ENCODE measurements around the gene KRTAP20-3.

KRTAP20-3 gene

DNA sequence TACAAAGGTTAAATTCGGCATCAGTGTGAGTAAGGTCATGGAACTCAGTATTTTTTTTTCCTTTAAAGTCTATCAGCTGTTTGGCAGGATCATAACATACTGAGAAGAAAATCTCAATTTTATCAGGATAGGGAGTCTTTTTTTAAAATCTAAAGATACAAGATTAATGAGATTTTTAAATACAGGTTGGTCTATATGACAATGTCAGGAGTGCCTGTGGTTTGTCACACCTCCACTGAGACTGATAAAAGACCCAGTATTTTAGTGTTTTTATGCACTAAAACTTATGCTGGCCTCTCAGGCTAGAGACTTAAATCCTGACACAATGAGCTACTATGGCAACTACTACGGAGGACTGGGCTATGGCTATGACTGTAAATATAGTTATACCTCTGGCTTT lies at the start of gene KRTAP20-3:
Gene KRTAP20-3 (plus strand): TSS at position 301 of the 400 bp plus-strand sequence.
- no peak for DNase-seq (ENCODE audit: low read depth in 2 of 3, low spot score in 1 of 3)

DNA sequence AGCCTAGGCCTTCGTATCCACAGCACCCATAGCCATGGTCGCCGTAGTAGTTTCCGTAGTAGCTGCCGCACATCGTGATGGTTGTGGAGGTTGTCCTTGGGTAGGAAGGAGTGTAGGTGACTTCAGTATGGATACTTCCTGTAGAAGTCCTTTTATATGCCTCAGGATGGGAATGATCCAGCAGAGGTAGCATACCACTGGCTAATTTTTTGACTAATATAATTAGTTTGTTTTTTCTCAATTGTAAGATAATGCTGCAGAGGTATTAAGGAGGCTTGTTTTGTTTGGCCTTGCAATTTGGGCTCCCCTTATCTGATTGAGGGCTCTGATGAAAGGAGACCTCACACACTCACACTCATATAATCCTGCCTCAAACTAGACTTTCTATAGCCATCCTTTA lies 43.9 kb upstream of the KRTAP20-3 start, which contains the start of gene KRTAP6-2:
Gene KRTAP6-2 (minus strand): TSS at position 101 of the 400 bp plus-strand sequence. CDS start 28 bp downstream, at position 73.
- DNase-seq (ENCODE audit: low read depth in 2 of 3, low spot score in 1 of 3): no peak

DNA sequence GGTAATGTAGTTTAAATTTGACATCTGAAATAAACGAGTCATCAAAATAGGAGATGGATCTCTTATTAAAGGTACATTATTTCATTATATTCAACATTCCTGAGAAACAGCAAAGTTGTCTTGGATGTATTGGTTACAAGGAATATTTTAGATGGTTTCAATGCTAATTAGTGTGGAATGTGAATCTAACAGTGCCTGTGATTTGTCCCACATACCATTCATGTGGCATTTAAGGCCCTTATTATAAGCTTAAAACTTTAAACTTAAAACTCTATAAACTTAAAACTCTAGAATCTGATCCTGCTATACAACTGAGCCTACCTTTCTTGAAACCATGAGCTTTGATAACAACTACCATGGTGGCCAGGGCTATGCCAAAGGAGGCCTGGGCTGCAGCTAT lies 41.9 kb upstream of the KRTAP20-3 start, which contains the start of gene KRTAP22-1:
Gene KRTAP22-1 (plus strand): TSS at position 301 of the 400 bp plus-strand sequence.
- DNase-seq (ENCODE audit: low read depth in 2 of 3, low spot score in 1 of 3): no peak

DNA sequence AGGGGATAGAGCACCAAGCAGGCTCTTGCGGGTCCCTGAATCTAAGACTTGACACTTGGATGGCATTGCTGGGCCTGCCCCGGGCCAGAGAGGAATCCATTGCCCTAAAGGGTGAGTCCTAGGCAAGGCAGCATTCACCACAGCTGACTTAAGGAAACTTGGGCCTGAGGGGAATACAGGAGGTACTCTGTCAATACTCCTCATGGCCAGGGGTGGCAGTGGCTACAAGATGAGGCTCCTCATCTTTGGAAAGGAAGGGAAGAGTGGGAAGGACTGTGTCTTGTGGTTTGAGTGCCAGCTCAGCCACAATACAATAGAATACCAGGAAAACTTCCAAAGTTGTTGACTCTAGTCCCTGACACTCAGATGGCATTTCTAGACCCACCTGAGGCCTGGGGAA lies 36.7 kb upstream of the KRTAP20-3 start:
- no peak for DNase-seq (ENCODE audit: low read depth in 2 of 3, low spot score in 1 of 3)

DNA sequence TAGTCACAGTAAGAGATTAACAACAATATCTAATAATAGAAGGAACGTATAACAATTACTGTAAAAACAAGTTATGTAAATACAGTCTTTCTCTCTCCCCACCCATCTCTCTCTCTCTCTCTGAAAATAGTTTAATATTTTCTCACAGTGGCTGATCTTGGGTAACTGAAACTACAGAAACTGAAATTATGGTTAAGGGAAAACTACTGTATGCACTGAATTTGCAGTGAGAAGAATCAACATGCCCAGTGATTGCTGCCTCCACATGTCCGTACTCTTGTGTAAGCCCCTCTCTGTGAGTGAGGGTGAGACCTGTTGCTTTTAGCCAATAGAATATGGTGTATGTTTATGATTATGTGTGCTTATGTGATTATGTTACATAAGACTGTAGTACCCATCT lies 30.5 kb upstream of the KRTAP20-3 start:
- no peak for DNase-seq (ENCODE audit: low read depth in 2 of 3, low spot score in 1 of 3)

DNA sequence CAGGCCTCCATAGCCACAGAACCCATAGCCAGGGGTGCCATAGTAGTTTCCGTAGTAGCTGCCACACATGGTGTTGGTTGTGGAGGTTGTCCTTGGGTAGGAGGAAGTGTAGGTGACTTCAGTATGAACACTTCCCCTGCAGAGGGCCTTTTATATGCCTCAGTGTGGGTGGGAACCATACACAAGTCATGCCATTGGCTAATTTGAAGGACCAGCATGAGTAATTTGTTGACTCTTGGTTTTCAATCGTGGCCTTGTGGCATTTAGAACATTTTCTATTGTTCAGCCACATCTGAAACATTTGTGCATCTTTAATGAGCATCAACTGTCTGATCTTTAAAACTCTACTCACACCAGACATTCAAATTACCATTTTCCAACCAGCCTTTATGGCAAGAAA lies 28.8 kb upstream of the KRTAP20-3 start, which contains the start of gene KRTAP6-1:
Gene KRTAP6-1 (minus strand): TSS at position 95 of the 400 bp plus-strand sequence. CDS start 26 bp downstream, at position 69.
- DNase-seq (ENCODE audit: low read depth in 2 of 3, low spot score in 1 of 3): no peak

DNA sequence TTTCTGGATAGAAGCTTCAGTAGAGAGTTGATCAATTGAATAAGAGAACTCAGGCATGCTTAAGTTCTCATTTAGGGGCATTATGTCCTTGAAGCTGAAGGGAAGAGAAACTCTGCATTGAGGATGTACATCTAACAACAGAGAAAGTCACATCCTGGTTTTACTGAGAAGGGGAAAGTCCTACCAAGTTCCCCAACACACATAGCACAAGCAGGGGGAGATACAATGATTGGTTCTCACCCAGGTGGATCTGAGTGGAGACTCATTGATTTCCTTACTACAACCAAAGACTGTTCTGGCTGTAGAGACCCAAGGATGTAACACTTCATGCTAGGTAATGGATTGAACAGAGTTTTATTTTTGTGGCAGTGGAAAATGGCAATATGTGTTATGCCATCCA lies 27.5 kb upstream of the KRTAP20-3 start:
- DNase-seq (ENCODE audit: low read depth in 2 of 3, low spot score in 1 of 3): no peak

DNA sequence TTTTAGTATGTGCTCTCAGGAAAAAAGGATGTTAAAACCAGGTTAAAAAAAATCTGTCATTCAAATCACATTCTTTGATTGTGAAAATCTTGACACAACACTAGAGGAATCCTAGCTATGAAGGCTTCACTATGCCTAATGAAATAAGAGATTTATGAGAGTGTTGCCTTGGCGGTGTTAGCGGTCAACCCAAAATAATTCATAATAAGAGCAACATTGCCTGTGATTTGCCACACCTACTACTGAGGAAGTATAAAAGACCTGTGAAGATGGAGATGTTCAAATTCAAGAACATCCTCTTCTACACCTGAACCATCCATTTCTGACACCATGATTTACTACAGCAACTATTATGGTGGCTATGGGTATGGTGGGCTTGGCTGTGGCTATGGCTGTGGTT lies 26.5 kb upstream of the KRTAP20-3 start, which contains the start of gene KRTAP20-1:
Gene KRTAP20-1 (plus strand): TSS at position 301 of the 400 bp plus-strand sequence. CDS start 30 bp downstream, at position 331.
- no peak for DNase-seq (ENCODE audit: low read depth in 2 of 3, low spot score in 1 of 3)

DNA sequence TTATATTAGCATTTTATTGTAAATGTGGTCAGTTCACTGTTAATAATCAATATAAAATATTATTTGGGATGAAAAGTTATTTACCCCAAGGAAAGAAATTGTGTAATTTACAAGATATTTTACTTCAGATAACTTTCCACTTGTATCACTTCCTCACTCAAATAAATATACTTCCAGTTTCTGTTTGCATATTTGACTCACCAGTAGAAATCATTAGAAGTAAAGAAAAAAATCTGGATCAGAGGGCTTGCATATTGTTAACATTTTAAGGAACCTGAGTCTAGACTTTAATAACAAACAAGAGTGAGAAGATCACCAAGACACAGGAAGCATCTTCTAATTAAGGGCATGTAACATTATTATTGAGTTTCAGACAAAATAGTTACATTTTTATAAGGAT lies 22.6 kb upstream of the KRTAP20-3 start:
- no peak for DNase-seq (ENCODE audit: low read depth in 2 of 3, low spot score in 1 of 3)

DNA sequence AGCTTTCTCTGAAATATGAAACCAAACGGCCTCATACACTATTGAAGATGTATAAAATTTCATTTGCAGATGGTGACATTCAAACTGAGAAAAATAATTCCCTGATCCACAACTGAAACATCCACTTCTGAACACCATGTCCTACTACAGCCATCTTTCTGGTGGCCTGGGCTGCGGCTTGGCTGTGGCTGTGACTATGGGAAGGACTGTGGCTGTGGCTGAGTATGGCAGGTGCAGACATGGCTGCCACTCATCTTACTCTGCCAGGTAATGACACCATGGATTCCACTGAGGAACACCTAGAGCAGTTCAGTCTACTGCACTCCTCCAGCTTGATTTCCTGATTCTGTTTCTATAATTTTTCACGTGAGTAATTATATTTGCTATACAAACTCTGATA lies 22.1 kb upstream of the KRTAP20-3 start, which contains the start of gene KRTAP20-4:
Gene KRTAP20-4 (plus strand): TSS at position 106 of the 400 bp plus-strand sequence.
- no peak for DNase-seq (ENCODE audit: low read depth in 2 of 3, low spot score in 1 of 3)

DNA sequence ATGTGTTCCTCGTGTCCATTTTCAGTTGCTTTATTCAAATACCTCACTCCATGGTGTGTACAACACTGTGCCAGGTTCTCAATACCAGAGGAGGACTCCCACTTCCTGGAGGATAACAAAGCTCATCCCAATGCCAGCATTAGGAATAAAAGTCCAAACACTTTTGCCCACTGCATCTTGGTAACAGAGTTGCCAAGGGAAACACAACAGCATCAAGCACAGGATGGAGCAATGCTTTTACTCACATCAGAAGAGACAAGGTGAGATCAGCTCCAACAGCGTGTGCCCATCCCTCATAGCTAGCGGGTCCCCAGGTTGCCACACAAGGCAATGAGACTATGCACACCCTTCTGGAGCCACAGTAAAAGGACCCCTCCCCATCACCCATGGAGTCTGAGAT lies 19.3 kb upstream of the KRTAP20-3 start:
- no peak for DNase-seq (ENCODE audit: low read depth in 2 of 3, low spot score in 1 of 3)

DNA sequence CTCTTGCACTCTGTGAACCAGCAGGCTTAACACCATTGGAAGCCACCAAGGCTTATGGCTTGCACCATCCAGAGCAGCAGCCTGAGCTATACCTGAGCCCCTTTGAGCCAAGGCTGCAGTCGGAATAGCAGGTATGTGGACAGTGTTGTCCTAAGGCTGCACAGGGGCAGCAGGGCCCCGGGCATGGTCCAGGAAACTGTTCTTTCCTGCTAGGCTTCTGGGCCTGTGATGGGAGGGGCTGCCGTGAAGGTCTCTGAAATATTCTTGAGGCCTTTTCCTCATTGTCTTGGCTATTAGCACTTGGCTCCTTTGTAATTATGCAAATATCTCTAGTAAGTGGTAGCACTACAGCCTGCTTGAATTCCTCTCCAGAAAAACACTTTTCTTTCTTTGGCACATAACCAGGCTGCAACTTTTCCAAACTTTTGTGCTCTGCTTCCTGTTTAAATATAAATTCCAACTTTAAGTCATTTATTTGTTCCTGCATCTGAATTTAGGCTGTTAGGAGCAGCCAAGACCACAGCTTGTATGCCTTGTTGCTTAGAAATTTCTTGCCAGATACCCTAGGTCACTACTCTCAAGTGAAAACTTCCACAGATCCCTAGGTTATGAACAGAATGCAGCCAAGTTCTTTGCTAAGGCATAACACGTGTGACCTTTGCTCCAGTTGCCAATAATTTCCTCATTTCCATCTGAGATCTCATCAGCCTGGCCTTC lies 17.1 kb upstream of the KRTAP20-3 start:
- DNase-seq (ENCODE audit: low read depth in 2 of 3, low spot score in 1 of 3): no peak

DNA sequence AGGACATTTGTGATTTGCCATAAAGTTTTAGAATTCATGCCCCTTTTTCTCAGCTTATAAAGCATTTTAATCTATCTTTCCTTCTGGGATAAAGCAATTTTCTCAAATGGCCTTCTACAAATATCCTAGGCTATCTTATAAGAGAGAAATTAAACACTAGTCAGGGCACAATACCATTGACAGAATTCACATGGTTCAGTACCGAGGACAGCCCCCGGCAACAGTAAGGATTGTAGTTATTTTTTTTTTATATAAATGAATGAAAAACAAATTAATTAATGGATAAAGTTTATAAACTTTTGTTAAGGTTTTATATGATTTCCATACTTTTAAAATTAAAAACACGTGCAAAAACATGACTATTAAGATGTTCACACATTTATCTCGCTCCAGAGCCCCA lies 14.6 kb upstream of the KRTAP20-3 start:
- DNase-seq (ENCODE audit: low read depth in 2 of 3, low spot score in 1 of 3): no peak

DNA sequence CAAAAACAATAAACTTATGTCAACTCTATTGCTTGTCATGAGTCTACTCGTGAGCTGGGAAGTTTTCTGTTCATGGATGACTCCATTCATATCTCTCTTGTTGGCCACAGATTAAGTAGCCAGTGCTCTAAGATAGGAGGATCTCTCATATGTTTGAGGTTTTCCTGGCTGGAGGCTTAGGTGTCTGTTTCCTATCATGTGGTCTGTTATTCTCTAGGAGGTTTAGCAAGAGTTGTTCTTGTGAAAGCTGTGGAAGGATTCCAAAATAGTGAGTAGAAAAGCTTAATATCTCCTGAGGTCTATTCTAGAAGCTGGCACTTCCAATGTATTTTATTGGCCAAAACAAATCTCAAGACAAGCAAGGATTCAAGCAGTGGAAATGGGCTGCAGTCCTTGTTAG lies 13.5 kb upstream of the KRTAP20-3 start:
- no peak for DNase-seq (ENCODE audit: low read depth in 2 of 3, low spot score in 1 of 3)

DNA sequence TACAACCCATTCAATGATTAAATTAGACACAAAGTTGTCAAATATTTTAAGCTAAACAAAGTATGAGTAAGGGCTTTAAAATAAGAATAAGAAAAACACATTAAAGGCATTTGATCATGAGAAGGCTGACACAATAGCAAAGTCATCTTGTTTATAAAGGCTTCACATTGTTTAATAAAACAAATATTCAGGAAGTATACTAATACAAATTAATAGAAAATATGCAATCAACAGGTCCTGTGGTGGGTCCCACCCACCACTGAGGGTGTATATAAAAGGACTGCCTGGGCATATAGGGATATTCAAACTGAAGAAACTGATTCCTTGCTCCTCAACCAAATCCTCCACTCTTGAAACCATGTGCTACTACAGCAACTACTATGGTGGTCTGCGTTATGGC lies 7.8 kb upstream of the KRTAP20-3 start, which contains the start of gene KRTAP20-2:
Gene KRTAP20-2 (plus strand): TSS at position 301 of the 400 bp plus-strand sequence. CDS start 58 bp downstream, at position 359.
- DNase-seq (ENCODE audit: low read depth in 2 of 3, low spot score in 1 of 3): no peak

DNA sequence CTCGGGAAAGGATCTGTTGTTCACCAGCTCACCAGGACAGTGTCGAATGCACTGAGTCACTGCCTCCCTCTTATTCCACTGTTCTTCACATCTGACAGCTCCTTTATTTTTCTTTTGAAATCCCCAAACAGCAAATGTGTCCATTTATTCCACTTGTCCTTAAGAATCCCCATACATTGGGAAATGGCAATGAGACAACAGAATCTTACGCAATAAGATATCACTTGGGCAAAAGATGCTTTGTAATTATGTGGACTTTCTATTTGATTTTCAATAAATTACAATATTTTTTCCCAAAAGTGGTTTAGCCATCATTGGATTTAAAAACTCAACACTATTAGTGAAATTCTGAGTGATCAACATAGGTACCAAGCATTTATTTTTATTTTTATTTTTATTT lies 4.0 kb upstream of the KRTAP20-3 start:
- no peak for DNase-seq (ENCODE audit: low read depth in 2 of 3, low spot score in 1 of 3)

DNA sequence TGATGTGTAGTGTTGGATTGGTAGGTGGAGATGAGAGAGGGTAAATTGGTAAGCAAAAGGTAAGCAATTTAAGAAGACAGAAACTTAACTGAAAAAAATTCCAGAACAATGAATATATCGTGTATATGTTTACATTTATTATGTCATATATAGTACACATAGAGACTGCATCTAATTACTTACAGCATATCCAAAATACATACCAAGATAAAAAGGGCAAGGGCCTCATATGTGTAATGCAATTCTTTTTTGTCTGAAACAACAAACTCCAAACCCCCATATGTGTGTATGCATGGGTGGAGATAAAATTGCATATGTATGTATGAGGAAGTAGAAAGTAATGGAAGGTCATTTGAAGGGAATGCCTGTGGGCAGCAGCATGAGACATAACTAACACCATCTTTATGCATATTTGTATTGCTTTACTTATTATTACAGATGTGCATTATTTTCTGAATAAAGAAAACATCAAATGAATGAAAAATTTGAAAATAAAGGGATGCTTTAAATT lies 4.3 kb downstream of the KRTAP20-3 start:
- DNase-seq (ENCODE audit: low read depth in 2 of 3, low spot score in 1 of 3): no peak

DNA sequence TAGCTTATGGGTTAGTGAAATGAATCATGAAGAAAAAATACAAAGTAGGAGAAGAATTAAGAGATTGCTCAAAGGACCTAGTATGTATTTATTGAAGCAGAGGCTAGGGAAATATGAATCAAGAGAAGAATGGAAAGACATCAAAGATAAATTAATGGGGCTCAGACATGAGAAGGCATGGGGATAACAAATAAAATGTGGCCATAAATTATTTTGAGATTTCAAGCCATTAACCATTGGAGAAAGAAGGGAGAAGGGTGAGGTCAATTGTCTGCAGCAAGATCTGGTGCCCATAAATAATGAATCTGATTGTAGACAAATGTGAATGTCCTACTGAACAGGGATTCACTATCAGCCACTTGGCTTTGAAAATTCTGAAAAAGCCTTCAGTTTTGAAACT lies 10.2 kb downstream of the KRTAP20-3 start:
- no peak for DNase-seq (ENCODE audit: low read depth in 2 of 3, low spot score in 1 of 3)

DNA sequence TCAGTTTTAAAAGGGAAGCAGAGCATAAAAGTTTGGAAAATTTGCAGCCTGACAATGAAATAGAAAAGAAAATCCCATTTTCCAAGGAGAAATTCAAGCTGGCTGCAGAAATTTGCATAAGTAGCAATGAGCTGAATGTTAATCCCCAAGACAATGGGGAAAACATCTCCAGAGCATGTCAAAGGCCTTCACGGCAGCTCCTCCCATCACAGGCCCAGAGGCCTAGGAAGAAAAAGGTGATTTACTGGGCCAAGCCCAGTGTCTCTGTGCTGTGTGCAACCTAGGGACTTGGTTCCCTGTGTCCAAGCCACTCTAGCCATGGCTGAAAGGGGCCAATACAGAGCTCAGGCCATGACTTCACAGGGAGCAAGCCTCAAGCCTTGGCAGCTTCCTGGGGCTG lies 26.1 kb downstream of the KRTAP20-3 start:
- DNase-seq (ENCODE audit: low read depth in 2 of 3, low spot score in 1 of 3): no peak

DNA sequence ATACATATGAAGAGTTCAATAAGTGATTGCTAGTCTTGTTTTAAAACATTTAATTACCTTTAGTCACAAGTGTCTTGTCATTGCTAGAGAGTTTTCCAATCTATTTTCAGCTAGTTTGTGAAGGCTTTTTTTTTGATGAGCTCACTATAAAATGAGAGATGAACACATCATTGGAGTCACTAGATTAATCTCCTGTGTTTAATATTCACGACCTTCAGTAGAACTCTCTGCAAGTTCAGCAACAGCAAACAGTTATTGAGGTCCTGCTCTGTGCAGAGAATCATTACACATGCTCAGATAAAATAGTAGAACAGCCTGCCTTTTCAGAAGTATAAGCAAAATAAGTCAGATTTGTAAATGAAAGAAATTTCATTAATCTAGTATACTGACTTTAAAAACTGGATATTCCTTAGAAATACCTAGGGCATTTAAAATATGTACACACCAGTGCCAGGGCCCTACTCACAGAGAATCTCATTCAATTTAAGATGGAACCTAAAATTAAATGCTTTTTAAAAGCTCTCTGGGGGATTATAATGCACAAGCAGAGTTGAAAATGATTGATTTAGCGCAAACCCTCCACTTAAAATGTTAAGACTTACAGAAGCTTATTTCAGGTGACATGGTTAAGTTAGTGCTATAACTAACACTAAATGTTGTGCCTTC lies 30.5 kb downstream of the KRTAP20-3 start:
- no peak for DNase-seq (ENCODE audit: low read depth in 2 of 3, low spot score in 1 of 3)

DNA sequence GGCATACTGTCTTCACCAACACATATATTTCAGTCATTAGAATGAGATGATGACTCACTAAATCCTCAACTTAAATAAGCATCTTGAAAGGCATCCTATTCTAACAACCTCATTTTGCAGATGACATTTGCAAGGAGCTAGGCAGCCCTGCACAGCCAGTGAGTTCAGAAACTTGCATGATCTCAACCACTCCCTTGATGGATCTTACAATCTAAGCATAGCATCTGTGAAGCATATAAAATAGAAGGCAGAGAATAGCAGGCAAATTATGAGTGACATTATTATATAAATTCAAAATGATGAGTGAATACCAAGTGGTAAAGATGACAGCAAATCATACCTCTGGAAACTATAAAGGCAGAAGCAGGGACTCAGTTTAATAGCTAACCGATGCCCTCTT lies 31.6 kb downstream of the KRTAP20-3 start:
- no peak for DNase-seq (ENCODE audit: low read depth in 2 of 3, low spot score in 1 of 3)

DNA sequence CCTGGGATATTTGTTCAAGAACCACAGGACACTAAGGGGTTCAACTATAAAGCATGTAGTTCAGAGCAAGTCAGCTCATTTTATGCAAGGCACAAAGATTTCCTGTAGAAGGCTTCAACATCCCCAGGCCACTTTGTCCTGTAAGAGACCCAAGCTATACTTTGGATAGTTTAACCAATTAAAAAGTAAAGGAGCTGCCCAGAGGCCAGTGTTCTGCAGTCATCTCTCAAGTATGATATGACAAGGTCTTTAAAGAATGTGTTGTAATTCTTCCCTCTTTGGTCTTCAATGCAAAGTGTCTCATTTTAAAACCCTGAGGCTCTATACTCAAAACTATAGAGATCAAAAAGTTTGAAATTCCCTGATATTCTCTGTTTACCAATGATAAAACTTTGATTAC lies 34.1 kb downstream of the KRTAP20-3 start:
- DNase-seq (ENCODE audit: low read depth in 2 of 3, low spot score in 1 of 3): no peak

All from stimulated activated CD4-positive, alpha-beta T cell treated with anti-CD3 and anti-CD28 coated beads, Interleukin-12 subunit alpha, Interleukin-12 subunit beta, amount 100 ng/mL, for 48 hours (primary cell).